ENCODE data around the gene RFC4. TPM values are rescaled to one million over a fixed set of nuclear protein-coding genes. Genes with fewer than 3 reads are reported as not detected.
A peak's percentile ranks its signal among the peaks of the same experiment; 100 is the strongest.

Gene RFC4
- total RNA-seq, 1 donor from 2014 or later: 105 TPM

DNA sequence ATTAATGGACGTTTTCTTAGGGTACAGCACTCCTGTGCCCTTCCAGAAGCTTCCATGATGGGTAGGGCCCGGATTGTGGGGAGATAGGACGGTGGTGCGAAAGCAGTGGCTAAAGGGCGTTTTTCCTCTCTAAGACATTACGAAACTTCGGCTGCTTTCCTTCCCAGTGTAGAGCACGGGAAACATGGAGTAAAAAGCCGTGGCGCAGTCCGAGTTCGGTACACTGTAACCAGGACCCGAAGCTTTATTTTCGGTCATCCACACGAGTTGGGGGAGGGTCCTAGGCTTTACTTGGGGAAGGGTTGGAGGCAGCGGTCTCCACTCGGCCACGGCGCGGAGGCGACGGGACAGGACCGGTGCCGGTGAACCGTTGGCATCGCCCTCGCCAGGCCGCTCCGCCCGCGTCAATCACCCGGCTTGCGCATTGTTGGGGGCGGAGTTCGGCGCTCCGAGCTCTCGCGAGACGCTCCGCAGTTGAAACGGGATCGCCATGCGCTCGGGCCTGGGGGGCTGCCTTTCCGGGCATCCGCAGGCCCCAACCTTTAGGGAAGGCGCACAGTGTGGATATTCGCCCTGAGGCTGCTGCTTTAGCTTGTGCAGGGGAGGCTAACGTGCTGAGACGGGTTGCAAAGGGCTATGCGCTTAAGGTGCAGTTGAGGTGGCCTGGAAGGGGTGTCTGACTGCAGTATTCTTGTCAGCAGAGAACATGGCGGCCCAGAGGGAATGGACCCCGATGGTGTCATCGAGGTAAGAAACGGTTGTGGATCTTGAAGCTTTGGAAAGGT, 22.4 kb downstream of the RFC4 start:
- Mint-ChIP-seq H3K27ac (ENCODE audit: unreplicated experiment) (peak overlapping the region; percentile 100), H3K27me3 (ENCODE audit: low read depth) (peaks cover 15% of the 10 kb centered on the region), H3K9me3 (no peaks in the 10 kb centered on the region), H3K4me1 (peaks cover 60% of the 10 kb centered on the region), H3K4me3 (peak overlapping the region; percentile 99), H3K36me3 (ENCODE audit: low read depth) (peaks cover 47% of the 10 kb centered on the region)
- TF ChIP-seq, protein P1, sequence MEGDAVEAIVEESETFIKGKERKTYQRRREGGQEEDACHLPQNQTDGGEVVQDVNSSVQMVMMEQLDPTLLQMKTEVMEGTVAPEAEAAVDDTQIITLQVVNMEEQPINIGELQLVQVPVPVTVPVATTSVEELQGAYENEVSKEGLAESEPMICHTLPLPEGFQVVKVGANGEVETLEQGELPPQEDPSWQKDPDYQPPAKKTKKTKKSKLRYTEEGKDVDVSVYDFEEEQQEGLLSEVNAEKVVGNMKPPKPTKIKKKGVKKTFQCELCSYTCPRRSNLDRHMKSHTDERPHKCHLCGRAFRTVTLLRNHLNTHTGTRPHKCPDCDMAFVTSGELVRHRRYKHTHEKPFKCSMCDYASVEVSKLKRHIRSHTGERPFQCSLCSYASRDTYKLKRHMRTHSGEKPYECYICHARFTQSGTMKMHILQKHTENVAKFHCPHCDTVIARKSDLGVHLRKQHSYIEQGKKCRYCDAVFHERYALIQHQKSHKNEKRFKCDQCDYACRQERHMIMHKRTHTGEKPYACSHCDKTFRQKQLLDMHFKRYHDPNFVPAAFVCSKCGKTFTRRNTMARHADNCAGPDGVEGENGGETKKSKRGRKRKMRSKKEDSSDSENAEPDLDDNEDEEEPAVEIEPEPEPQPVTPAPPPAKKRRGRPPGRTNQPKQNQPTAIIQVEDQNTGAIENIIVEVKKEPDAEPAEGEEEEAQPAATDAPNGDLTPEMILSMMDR (conservative IDR thresholded peaks at IDR 0.05): no peak
- peak; percentile 70 for DNase-seq (ENCODE audit: low read depth, low spot score)

DNA sequence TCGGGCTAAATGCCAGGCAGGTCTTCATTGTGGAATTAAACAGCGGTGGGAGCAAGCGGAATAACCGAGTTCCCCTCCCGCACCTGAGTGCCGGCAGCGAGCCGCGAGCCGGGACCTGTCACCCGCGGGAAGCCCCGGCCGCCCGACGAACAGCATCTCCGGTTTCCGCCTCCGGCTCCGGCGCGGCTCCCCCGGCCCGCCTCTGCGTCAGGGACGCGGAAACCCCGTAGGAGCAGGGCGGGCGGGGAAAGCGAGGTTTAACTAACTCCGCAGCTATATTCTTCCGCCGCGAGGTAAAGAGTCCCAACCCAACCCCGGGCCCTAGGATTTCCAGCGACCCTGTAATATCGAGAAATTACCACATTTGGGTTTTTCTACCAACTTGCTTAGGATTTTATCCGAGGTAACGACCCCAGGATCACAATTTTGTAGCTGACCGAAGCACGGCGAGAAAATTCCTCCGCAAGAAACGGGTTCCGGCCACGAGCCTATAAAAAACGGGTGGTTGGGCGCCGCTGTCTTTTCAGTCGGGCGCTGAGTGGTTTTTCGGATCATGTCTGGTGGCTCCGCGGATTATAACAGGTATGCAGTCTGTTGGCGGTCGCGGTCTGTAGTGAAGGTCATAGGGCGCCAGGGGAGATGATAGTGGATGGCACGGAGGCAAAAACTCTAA, 23.1 kb downstream of the RFC4 start, which contains the start of gene EIF4A2:
Gene EIF4A2, plus strand, starts transcription at position 520 of the 673 bp plus-strand sequence. Its CDS starts 34 bp downstream, at position 554.
- Mint-ChIP-seq H3K27me3 (ENCODE audit: low read depth) (peaks cover 15% of the 10 kb centered on the region), H3K4me3 (peak within 1 kb of the TSS; percentile 99), H3K9me3 (no peaks in the 10 kb centered on the region), H3K4me1 (peaks cover 54% of the 10 kb centered on the region), H3K36me3 (ENCODE audit: low read depth) (peaks cover 40% of the 10 kb centered on the region), H3K27ac (ENCODE audit: unreplicated experiment) (peak within 1 kb of the TSS; percentile 100)
- TF ChIP-seq, protein P1 (conservative IDR thresholded peaks at IDR 0.05): no peak
- DNase-seq (ENCODE audit: low read depth, low spot score): peak; percentile 83

DNA sequence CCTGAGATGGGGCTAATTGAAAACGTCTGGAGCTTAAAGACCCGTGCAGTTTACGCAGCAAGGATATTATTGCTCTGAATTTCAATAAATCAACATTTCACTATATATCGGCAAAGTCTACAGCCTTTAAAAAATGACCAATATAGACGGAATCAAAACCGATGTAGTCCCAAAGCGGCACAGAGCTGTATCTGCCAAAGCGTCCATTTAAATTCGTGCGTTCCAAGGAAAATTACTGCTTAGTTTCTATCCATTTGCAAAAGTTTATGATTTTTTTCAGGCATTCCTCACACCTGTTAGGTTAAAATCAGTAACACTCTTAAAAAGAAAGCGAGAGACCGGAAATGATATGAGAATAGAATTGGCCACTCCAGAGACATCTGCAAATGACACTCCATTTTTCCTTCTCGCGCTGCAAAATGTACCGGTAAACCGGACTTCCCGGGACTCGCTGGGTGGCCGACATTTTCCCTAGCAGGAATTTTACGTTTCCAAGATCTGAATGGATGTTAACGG, 23.7 kb downstream of the RFC4 start:
- peak overlapping the region; percentile 99 for H3K4me3 Mint-ChIP-seq
- DNase-seq (ENCODE audit: low read depth, low spot score): no peak
- peaks cover 48% of the 10 kb centered on the region for H3K4me1 Mint-ChIP-seq
- H3K9me3 Mint-ChIP-seq: no peaks in the 10 kb centered on the region
- peaks cover 15% of the 10 kb centered on the region for H3K27me3 Mint-ChIP-seq (ENCODE audit: low read depth)
- TF ChIP-seq, protein P1 (conservative IDR thresholded peaks at IDR 0.05): no peak
- peaks cover 34% of the 10 kb centered on the region for H3K36me3 Mint-ChIP-seq (ENCODE audit: low read depth)
- H3K27ac Mint-ChIP-seq (ENCODE audit: unreplicated experiment): peak overlapping the region; percentile 100

DNA sequence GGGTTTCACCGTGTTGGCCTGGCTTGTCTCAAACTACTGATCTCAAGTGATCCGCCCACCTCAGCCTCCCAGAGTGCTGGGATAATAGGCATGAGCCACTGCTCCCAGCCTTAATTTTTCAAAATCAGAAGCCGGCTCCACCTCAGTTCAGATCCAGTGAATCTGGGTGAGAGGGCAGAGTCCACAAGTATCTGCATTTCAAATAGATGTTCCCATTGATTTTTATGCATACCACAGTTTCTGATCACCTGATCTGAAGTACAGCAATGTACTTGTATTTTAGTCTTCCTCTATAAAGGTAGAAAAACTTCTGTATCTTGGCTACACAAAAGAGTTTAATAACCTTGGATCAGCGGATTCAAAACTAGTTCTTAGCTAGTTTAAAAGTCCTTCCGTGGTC, 27.1 kb downstream of the RFC4 start:
- Mint-ChIP-seq H3K4me3 (no peak overlapping the region), H3K9me3 (no peaks in the 10 kb centered on the region), H3K27ac (ENCODE audit: unreplicated experiment) (peak overlapping the region; percentile 57), H3K4me1 (peaks cover 18% of the 10 kb centered on the region), H3K36me3 (ENCODE audit: low read depth) (peaks cover 8% of the 10 kb centered on the region), H3K27me3 (ENCODE audit: low read depth) (peaks cover 8% of the 10 kb centered on the region)
- DNase-seq (ENCODE audit: low read depth, low spot score): no peak
- TF ChIP-seq, protein P1 (conservative IDR thresholded peaks at IDR 0.05): no peak

DNA sequence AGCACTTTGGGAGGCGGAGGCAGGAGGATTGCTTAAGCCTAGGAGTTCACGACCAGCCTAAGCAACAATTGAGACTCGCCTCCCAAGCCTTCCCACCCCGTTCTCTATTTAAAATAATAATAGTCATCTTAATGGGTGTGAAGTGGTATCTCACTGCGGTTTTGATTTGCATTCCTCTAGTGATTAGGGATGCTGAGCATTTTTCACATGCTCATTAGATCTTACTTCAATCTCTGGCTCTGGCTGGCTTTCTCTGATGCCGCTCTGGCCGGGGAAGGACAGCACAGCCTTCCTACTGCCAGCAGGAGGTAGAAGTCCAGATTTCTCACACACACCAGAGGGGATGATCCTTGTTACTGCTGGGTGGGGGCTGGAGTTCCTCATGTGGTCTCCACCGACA, 30.3 kb downstream of the RFC4 start:
- Mint-ChIP-seq H3K4me1 (peaks cover 11% of the 10 kb centered on the region), H3K4me3 (no peak overlapping the region), H3K27ac (ENCODE audit: unreplicated experiment) (no peak overlapping the region), H3K9me3 (no peaks in the 10 kb centered on the region), H3K36me3 (ENCODE audit: low read depth) (no peaks in the 10 kb centered on the region), H3K27me3 (ENCODE audit: low read depth) (no peaks in the 10 kb centered on the region)
- DNase-seq (ENCODE audit: low read depth, low spot score): no peak
- TF ChIP-seq, protein P1 (conservative IDR thresholded peaks at IDR 0.05): no peak
